A549 (cell line): ENCODE results near the gene PPFIA2.

Source experiments
- EP300 ChIP-seq, 2 experiments: fragments of >200 bp; sonication (Bioruptor Twin); formaldehyde crosslinking; IDR thresholded peaks; 2 replicates in 1 of 2; 3 replicates in 1 of 2; pipeline ENCODE4 v1.6.1; 2016 to 2017
- JUN ChIP-seq, 2 experiments: fragments of >200 bp; sonication (Bioruptor Twin); formaldehyde crosslinking; IDR thresholded peaks; 2 replicates in 1 of 2; 3 replicates in 1 of 2; pipeline ENCODE4 v1.6.1; 2016 to 2017
- KDM1A ChIP-seq: fragments of 200-600 bp; sonication (generic); IDR thresholded peaks from 2 replicates; pipeline ENCODE4 v1.6.1; 2016; ENCODE audit warnings: low read depth, mild to moderate bottlenecking
- MAFK ChIP-seq: fragments of 450-650 bp; IDR thresholded peaks from 2 replicates; pipeline ENCODE4 v1.6.1; 2014; ENCODE audit not compliant: partially characterized antibody
- RCOR1 ChIP-seq: fragments of 150-350 bp; IDR thresholded peaks from 2 replicates; pipeline ENCODE4 v1.6.1; 2014; ENCODE audit warnings: antibody characterized with exemption, low read length, low read depth
- ZFP36 ChIP-seq: fragments of 450-650 bp; IDR thresholded peaks from 2 replicates; pipeline ENCODE4 v1.6.1; 2014; ENCODE audit warnings: borderline replicate concordance; ENCODE audit not compliant: partially characterized antibody
- TF ChIP-seq, protein P1 (sequence below): fragments of 250-450 bp; sonication (Bioruptor Pico); IDR thresholded peaks from 2 replicates; pipeline ENCODE4 v1.5.0; 2020; ENCODE audit warnings: low read depth, mild to moderate bottlenecking, moderate library complexity
- TF ChIP-seq, protein P2 (sequence below): IDR thresholded peaks from 2 replicates; pipeline ENCODE4 v1.6.1; 2012
- TF ChIP-seq, protein P3 (sequence below): IDR thresholded peaks from 2 replicates; pipeline ENCODE4 v1.6.1; 2012
- TF ChIP-seq, protein P4 (sequence below): fragments of >200 bp; sonication (Bioruptor Twin); formaldehyde crosslinking; IDR thresholded peaks from 3 replicates; pipeline ENCODE4 v1.5.1; 2016

DNA sequence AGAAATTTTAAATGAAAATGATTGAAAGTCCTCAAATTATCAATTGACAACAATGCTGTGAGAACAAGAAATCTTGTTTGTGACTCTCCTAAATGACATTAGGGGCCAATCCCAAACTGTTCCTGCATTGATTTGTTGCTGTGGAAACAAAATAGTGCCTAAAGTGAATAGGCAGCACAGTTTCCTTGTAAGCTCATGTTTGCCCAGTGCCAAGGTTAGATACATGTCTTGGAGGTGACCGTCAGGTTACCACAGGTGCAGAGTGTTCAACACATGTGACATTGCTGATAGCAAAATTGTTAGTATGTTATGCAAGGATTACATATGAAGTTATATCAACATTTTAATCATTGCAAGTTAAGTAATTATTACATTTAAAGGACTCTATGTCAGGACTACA lies 388.7 kb downstream of the PPFIA2 start:
- no peak for TF ChIP-seq ZFP36
- no peak for TF ChIP-seq KDM1A
- no peak for TF ChIP-seq JUN (IDR thresholded peaks at IDR 0.05)
- TF ChIP-seq, protein P1, sequence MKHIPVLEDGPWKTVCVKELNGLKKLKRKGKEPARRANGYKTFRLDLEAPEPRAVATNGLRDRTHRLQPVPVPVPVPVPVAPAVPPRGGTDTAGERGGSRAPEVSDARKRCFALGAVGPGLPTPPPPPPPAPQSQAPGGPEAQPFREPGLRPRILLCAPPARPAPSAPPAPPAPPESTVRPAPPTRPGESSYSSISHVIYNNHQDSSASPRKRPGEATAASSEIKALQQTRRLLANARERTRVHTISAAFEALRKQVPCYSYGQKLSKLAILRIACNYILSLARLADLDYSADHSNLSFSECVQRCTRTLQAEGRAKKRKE (CRISPR knock-in tag), result no peak
- no peak for TF ChIP-seq MAFK
- TF ChIP-seq, protein P2, sequence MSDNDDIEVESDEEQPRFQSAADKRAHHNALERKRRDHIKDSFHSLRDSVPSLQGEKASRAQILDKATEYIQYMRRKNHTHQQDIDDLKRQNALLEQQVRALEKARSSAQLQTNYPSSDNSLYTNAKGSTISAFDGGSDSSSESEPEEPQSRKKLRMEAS, result no peak
- TF ChIP-seq RCOR1, result no peak
- TF ChIP-seq, protein P3, sequence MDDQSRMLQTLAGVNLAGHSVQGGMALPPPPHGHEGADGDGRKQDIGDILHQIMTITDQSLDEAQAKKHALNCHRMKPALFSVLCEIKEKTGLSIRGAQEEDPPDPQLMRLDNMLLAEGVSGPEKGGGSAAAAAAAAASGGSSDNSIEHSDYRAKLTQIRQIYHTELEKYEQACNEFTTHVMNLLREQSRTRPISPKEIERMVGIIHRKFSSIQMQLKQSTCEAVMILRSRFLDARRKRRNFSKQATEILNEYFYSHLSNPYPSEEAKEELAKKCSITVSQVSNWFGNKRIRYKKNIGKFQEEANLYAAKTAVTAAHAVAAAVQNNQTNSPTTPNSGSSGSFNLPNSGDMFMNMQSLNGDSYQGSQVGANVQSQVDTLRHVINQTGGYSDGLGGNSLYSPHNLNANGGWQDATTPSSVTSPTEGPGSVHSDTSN, result no peak
- no peak for TF ChIP-seq EP300 (IDR thresholded peaks at IDR 0.05)
- TF ChIP-seq, protein P4, sequence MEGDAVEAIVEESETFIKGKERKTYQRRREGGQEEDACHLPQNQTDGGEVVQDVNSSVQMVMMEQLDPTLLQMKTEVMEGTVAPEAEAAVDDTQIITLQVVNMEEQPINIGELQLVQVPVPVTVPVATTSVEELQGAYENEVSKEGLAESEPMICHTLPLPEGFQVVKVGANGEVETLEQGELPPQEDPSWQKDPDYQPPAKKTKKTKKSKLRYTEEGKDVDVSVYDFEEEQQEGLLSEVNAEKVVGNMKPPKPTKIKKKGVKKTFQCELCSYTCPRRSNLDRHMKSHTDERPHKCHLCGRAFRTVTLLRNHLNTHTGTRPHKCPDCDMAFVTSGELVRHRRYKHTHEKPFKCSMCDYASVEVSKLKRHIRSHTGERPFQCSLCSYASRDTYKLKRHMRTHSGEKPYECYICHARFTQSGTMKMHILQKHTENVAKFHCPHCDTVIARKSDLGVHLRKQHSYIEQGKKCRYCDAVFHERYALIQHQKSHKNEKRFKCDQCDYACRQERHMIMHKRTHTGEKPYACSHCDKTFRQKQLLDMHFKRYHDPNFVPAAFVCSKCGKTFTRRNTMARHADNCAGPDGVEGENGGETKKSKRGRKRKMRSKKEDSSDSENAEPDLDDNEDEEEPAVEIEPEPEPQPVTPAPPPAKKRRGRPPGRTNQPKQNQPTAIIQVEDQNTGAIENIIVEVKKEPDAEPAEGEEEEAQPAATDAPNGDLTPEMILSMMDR, result no peak
